Activated CD4-positive, CD25-positive, alpha-beta regulatory T cell (primary cell): ENCODE data around the gene COA1.
"Not testable (repeated sequence)": the region's sequence is repeated elsewhere in the genome, so short reads cannot be mapped to it uniquely, and the experiment has no call there.

Source experiments
- DNase-seq, 4 experiments: peaks; one replicate each; lab custom pipeline; 2025; lab: John Stamatoyannopoulos, UW

Gene COA1

GRCh38 chr7:43729214-43729923 is at the start of gene COA1:
Gene COA1, minus strand, starts transcription at chr7:43729523. Its CDS starts 80,909 bp downstream, at chr7:43648614.
- DNase-seq = peak; percentile 57 to 68 (median 65)

- DNase-seq = not testable (repeated sequence)
These were observed 49.1 kb upstream of the COA1 start for GRCh38 chr7:43778293-43779044.

- DNase-seq = not testable (repeated sequence)
These were observed 45.9 kb upstream of the COA1 start for GRCh38 chr7:43775255-43775654.

- DNase-seq = not testable (repeated sequence)
These were observed 43.9 kb upstream of the COA1 start for GRCh38 chr7:43773268-43773667.

GRCh38 chr7:43771573-43771972 is 42.2 kb upstream of the COA1 start:
- no peak for DNase-seq

GRCh38 chr7:43771128-43771527 is 41.8 kb upstream of the COA1 start:
- DNase-seq = no peak

- no peak for DNase-seq
These were observed 40.6 kb upstream of the COA1 start for GRCh38 chr7:43769791-43770465.

GRCh38 chr7:43769281-43769680 is 40.0 kb upstream of the COA1 start:
- DNase-seq = no peak

- DNase-seq = no peak
These were observed 39.6 kb upstream of the COA1 start for GRCh38 chr7:43768887-43769272.

- DNase-seq = no peak
These were observed 39.0 kb upstream of the COA1 start for GRCh38 chr7:43768201-43768886.

GRCh38 chr7:43767311-43767710 is 38.0 kb upstream of the COA1 start:
- DNase-seq = no peak

GRCh38 chr7:43766564-43766963 is 37.2 kb upstream of the COA1 start:
- DNase-seq = no peak

- no peak for DNase-seq
These were observed 35.6 kb upstream of the COA1 start for GRCh38 chr7:43764807-43765491.

- no peak for DNase-seq
These were observed 34.9 kb upstream of the COA1 start for GRCh38 chr7:43764039-43764761.

GRCh38 chr7:43763183-43763582 is 33.9 kb upstream of the COA1 start:
- DNase-seq = no peak

- DNase-seq = no peak
These were observed 32.8 kb upstream of the COA1 start for GRCh38 chr7:43761938-43762692.

GRCh38 chr7:43761382-43761781 is 32.1 kb upstream of the COA1 start:
- DNase-seq = no peak

- no peak for DNase-seq
These were observed 31.5 kb upstream of the COA1 start for GRCh38 chr7:43760861-43761260.

- DNase-seq = peak in 2 of 4 experiments; percentile 6 to 16
These were observed 29.7 kb upstream of the COA1 start for GRCh38 chr7:43758822-43759683.
